GM19193 (cell line): ENCODE data around the gene ADRA2C.

Source experiments
- POLR2A ChIP-seq: IDR thresholded peaks from 4 replicates; pipeline ENCODE4 v1.6.1; 2011; ENCODE audit not compliant: insufficient read depth, insufficient read length; ENCODE audit errors: extremely low read depth

The ADRA2C gene

DNA sequence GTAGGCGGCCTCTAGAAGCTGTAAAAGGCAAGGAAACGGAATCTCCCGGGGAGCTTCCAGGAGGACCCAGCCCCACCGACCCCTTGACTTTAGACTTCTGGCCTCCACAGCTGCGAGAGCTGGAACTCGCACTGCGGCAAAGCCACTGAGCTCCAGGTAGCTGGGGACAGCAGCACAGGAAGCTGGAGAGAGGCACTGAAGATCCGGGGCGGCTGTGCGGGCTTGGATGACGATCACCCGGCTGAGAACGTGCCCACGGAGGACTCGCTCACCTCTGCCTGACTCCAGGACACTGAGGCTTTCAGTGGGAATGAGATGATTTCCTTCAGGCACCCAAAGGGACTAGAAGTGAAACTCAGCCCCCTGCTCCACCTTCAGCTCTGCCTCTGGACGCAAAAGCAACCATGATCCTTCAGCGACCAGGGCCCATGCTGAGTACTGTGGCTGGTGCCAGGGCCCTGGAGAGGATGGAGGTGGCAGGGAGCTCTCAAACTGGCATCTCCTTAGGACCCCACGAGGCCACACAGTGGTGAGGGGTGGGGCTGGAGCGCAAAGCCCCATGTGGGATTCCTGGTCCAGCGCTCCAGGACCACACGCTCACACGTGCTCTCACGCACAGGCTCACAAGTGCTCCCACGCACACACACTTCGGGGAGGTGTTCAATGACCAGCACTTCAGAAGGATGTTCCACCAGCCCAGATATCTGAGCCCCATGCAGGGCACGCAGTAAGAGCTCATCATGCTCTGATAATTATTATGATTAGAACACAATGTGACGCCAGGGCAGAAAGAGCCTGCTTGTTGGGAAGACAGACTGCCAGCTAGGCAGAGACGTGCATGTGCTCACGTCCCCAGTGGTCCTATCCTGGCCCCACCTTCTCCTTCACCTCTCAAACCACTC, 47.2 kb downstream of the ADRA2C start:
- TF ChIP-seq POLR2A: no peak

- TF ChIP-seq POLR2A: no peak
Observed at GRCh38 chr4:3814053-3814570, 47.9 kb downstream of the ADRA2C start.

DNA sequence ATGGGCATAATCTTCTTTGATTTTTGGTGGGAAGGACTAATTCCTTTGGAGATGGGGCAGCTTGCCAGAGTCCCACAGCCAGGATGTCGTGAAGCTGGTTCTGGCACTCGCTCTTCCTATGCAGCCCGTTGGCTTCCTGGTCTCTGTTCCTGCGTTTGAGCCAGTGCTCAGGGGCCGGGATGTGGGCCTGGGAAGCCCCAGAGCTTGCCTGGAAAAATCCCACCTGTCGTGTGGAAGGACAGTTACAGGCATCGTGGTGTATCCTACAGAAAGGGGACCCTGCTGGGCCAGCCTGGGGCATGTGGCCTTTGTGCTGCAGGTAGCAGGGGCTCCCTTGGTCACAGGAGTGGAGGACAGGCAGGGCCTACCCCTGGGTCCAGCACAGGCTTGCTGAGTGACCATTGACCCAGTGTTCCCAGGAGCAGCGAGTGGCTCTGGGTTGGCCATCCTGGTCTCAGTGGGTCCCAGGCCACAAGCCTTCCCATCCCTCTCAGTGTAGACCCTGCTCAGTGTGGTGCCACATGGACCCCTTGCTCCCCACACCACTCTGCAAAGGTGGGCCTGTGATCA, 50.2 kb downstream of the ADRA2C start:
- no peak for TF ChIP-seq POLR2A

GRCh38 chr4:3816983-3817960, 51.1 kb downstream of the ADRA2C start:
- TF ChIP-seq POLR2A: no peak
